Activated CD8-positive, alpha-beta memory T cell treated with anti-CD3 and anti-CD28 coated beads, Interleukin-2, amount 50 U/mL, for 1 hour (primary cell): ENCODE results near the gene FNDC11.
"Not testable (repeated sequence)": the region's sequence is repeated elsewhere in the genome, so short reads cannot be mapped to it uniquely, and the experiment has no call there.

Source experiments
- DNase-seq: peaks from one replicate; pipeline ENCODE4 v3.0.0-alpha.2; 2020; ENCODE audit errors: extremely low read depth

Gene FNDC11

DNA sequence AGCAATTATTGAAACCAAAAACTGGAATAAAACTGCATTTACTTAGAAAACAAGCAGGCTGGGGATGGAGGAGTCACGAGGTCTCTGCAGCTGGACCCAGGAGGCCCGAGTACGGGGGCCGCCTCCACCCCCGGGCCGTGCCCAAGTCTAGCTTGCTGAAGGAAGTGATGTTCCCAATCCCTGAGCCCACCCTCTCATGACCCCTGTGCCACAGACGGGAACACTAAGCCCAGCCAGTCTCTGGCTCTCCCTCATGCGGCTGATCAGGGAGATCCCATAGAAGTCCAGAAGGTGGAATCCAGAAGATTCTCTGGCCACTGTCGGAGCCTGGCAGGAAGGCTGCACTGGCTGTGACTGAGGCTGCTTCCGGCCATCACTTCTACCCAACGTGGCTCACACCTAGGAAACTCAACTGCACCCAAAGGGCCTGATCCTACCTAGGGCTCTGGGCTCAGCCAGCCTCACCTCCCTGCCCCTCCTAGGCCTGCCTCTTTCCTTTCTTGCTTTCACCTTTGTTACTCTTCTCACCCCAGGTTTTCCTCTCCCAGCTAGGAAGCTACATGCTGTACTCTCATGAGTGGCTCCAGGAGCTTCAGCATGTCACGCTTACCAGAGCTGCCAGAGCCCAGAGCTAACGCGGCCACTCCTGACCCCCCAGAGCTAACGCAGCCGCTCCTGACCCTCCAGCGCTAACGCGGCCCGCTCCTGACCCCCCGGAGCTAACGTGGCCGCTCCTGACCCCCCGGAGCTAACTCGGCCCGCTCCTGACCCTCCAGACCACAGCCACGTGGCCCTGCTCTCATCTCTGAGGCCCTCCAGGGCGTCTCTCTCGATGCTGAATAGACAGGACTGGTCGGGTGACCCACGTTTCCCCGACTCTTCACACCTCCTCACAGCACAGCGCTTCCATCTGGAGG is 44.8 kb downstream of the FNDC11 start:
- no peak for DNase-seq

DNA sequence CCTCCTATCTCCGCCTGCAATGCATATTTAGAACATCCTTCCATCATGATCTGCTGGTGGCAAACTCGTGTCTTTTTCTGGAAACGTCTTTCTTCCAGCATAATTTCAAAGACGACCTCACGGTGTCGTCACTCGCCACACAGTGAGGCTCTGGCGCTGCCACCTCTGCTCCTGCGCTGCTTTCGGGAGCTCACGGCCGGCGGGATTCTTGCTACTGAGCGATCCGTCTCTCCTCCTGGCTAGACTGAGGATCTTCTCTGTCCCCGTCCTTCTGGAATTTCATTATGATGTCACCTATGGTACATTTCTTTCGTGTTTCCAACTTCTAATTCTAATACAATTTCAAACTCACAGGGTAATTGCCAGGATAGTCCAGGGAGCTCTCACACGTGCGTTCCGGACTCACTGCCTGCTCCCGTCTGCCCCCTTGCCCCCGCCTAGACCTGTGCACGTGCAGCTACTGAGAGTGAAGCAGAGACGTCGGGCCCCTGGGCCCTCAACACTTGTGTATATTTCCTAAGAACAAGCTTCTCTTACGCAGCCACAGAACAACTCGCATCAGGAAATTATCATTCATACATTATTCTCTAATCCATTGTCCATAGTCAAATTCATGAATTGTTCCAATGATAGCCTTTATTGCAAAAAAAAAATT is 45.6 kb downstream of the FNDC11 start:
- no peak for DNase-seq

DNA sequence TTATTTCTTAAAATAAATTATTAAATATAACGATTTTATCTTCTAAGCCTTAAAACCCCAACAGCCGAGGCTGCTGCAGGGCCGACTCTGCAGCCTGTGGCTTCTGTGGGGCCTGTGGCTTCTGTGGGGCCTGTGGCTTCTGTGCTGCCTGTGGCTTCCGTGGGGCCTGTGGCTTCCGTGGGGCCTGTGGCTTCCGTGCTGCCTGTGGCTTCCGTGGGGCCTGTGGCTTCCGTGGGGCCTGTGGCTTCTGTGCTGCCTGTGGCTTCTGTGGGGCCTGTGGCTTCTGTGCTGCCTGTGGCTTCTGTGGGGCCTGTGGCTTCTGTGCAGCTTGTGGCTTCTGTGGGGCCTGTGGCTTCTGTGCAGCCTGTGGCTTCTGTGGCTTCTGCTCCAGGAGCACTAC is 47.7 kb downstream of the FNDC11 start:
- not testable (repeated sequence) for DNase-seq

DNA sequence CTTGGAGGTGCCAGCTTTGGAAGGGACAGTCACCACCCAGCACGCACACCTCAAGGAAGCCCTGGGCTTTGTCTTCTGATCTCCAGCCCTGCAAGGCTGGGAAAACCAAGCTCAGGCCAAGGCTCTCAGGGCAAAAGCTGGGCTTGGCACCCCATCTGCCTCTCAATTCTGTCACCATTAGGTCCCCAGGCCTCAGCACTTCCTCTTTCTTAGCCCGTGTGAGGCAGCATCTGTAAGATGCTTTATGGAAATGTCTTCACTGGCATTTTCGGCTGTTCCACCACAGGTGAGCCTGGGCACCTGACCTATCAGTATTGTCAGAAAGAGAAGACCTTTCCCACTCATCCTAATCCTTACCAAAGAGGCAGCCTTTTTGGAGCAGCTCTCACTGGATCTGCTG is 48.4 kb downstream of the FNDC11 start:
- no peak for DNase-seq
